Muscle layer of colon (tissue), 2 donors: ENCODE data around the gene KCNJ1.
A peak's percentile ranks its signal among the peaks of the same experiment; 100 is the strongest.

Source experiments
- H3K27ac ChIP-seq: one replicate; pipeline ENCODE4 v1.7.0; 2013; ENCODE audit warnings: low read depth, mild to moderate bottlenecking, low read length, moderate library complexity
- H3K27me3 ChIP-seq, 2 donors: one replicate each; pipeline ENCODE4 v1.7.0; 2013; ENCODE audit warnings: low read length in 2 of 2, mild to moderate bottlenecking in 2 of 2; ENCODE audit not compliant: insufficient read depth in 2 of 2, control insufficient read depth in 1 of 2
- H3K36me3 ChIP-seq: one replicate; pipeline ENCODE4 v1.7.0; 2013; ENCODE audit warnings: mild to moderate bottlenecking, low read length; ENCODE audit not compliant: insufficient read depth
- H3K4me1 ChIP-seq: one replicate; pipeline ENCODE4 v1.7.0; 2013; ENCODE audit warnings: mild to moderate bottlenecking, low read length; ENCODE audit not compliant: insufficient read depth
- H3K4me3 ChIP-seq, 2 donors: one replicate each; pipeline ENCODE4 v1.7.0; 2013; ENCODE audit warnings: low read length in 2 of 2, low read depth in 1 of 2, mild to moderate bottlenecking in 1 of 2, moderate library complexity in 1 of 2
- H3K9ac ChIP-seq: one replicate; pipeline ENCODE4 v1.7.0; 2013; ENCODE audit warnings: low read length
- H3K9me3 ChIP-seq: one replicate; pipeline ENCODE4 v1.7.0; 2013; ENCODE audit warnings: mild to moderate bottlenecking, low read length
- donor health status: abdominal sarcoma.
- donor health status: Adenocarcinoma of cecum.

Gene KCNJ1

GRCh38 chr11:128907585-128907984 is 40.5 kb upstream of the KCNJ1 start:
- H3K9me3 ChIP-seq, result no peaks in the 10 kb centered on the region
- H3K27ac ChIP-seq, result no peak overlapping the region
- H3K27me3 ChIP-seq, result peaks cover 0 to 7% of the 10 kb centered on the region in 2 donors
- H3K9ac ChIP-seq, result no peak overlapping the region
- no peak overlapping the region for H3K4me3 ChIP-seq
- H3K36me3 ChIP-seq, result no peaks in the 10 kb centered on the region
- H3K4me1 ChIP-seq, result no peaks in the 10 kb centered on the region

- H3K4me1 ChIP-seq, result no peaks in the 10 kb centered on the region
- peaks cover 0 to 7% of the 10 kb centered on the region in 2 donors for H3K27me3 ChIP-seq
- no peak overlapping the region for H3K9ac ChIP-seq
- peak overlapping the region; percentile 46 to 58 for H3K4me3 ChIP-seq
- no peaks in the 10 kb centered on the region for H3K36me3 ChIP-seq
- H3K27ac ChIP-seq, result no peak overlapping the region
- no peaks in the 10 kb centered on the region for H3K9me3 ChIP-seq
Measured at GRCh38 chr11:128906185-128907050, 39.3 kb upstream of the KCNJ1 start.

GRCh38 chr11:128905345-128906184 is 38.5 kb upstream of the KCNJ1 start:
- Histone ChIP-seq H3K4me1 (no peaks in the 10 kb centered on the region), H3K9me3 (no peaks in the 10 kb centered on the region), H3K27ac (peak overlapping the region; percentile 53), H3K4me3 (peak overlapping the region; percentile 46 to 58), H3K36me3 (no peaks in the 10 kb centered on the region), H3K9ac (no peak overlapping the region), H3K27me3 (peaks cover 0 to 7% of the 10 kb centered on the region in 2 donors)

GRCh38 chr11:128904656-128905344 is 37.7 kb upstream of the KCNJ1 start:
- no peaks in the 10 kb centered on the region for H3K9me3 ChIP-seq
- H3K27ac ChIP-seq, result peak overlapping the region; percentile 53
- no peaks in the 10 kb centered on the region for H3K4me1 ChIP-seq
- peaks cover 0 to 7% of the 10 kb centered on the region in 2 donors for H3K27me3 ChIP-seq
- H3K4me3 ChIP-seq, result peak overlapping the region; percentile 46 to 58
- no peak overlapping the region for H3K9ac ChIP-seq
- H3K36me3 ChIP-seq, result no peaks in the 10 kb centered on the region

GRCh38 chr11:128904303-128904655 is 37.2 kb upstream of the KCNJ1 start:
- H3K9me3 ChIP-seq, result no peaks in the 10 kb centered on the region
- H3K27ac ChIP-seq, result no peak overlapping the region
- no peaks in the 10 kb centered on the region for H3K4me1 ChIP-seq
- H3K27me3 ChIP-seq, result peaks cover 0 to 4% of the 10 kb centered on the region in 2 donors
- no peaks in the 10 kb centered on the region for H3K36me3 ChIP-seq
- H3K4me3 ChIP-seq, result no peak overlapping the region
- no peak overlapping the region for H3K9ac ChIP-seq

- Histone ChIP-seq H3K9me3 (no peaks in the 10 kb centered on the region), H3K27me3 (no peaks in the 10 kb centered on the region), H3K27ac (no peak overlapping the region), H3K4me3 (no peak overlapping the region), H3K9ac (no peak overlapping the region), H3K36me3 (no peaks in the 10 kb centered on the region), H3K4me1 (no peaks in the 10 kb centered on the region)
Measured at GRCh38 chr11:128903248-128904061, 36.4 kb upstream of the KCNJ1 start.

- Histone ChIP-seq H3K27me3 (no peaks in the 10 kb centered on the region), H3K36me3 (no peaks in the 10 kb centered on the region), H3K9me3 (no peaks in the 10 kb centered on the region), H3K27ac (no peak overlapping the region), H3K4me1 (no peaks in the 10 kb centered on the region), H3K9ac (no peak overlapping the region), H3K4me3 (no peak overlapping the region)
Measured at GRCh38 chr11:128902515-128903066, 35.5 kb upstream of the KCNJ1 start.

GRCh38 chr11:128901653-128902514 is 34.8 kb upstream of the KCNJ1 start:
- Histone ChIP-seq H3K9ac (no peak overlapping the region), H3K4me1 (no peaks in the 10 kb centered on the region), H3K9me3 (no peaks in the 10 kb centered on the region), H3K36me3 (no peaks in the 10 kb centered on the region), H3K27me3 (no peaks in the 10 kb centered on the region), H3K4me3 (no peak overlapping the region), H3K27ac (no peak overlapping the region)

- Histone ChIP-seq H3K4me1 (no peaks in the 10 kb centered on the region), H3K4me3 (no peak overlapping the region), H3K36me3 (no peaks in the 10 kb centered on the region), H3K27ac (no peak overlapping the region), H3K9ac (no peak overlapping the region), H3K27me3 (no peaks in the 10 kb centered on the region), H3K9me3 (no peaks in the 10 kb centered on the region)
Measured at GRCh38 chr11:128900468-128900867, 33.4 kb upstream of the KCNJ1 start.
